Prostate gland (tissue), 2 donors: ENCODE results near the gene AJAP1. TPM values are rescaled to one million over a fixed set of nuclear protein-coding genes. Genes with fewer than 3 reads are reported as not detected.

ENCODE experiments used
- DNase-seq: peaks from one replicate; pipeline ENCODE4 v3.0.0-alpha.2; 2019; ENCODE audit warnings: low spot score
- H3K27ac ChIP-seq, 2 donors: fragments of 200-600 bp; sonication (generic); 2 replicates each; pipeline ENCODE4 v1.5.1; 2017 to 2019
- H3K27me3 ChIP-seq: fragments of 200-600 bp; sonication (generic); replicated peaks from 2 replicates; pipeline ENCODE4 v1.5.1; 2019; ENCODE audit not compliant: insufficient read depth
- H3K36me3 ChIP-seq, 2 donors: fragments of 200-600 bp; sonication (generic); 1 replicate in 1 of 2; 2 replicates in 1 of 2; pipeline versions ENCODE4 v1.5.1 to v1.8.1; 2017 to 2019
- H3K4me1 ChIP-seq: fragments of 200-600 bp; sonication (generic); replicated peaks from 2 replicates; pipeline ENCODE4 v1.5.1; 2019
- H3K4me3 ChIP-seq, 2 donors: fragments of 200-600 bp; sonication (generic); 2 replicates each; pipeline ENCODE4 v1.5.1; 2017 to 2019
- H3K9me3 ChIP-seq: fragments of 200-600 bp; sonication (generic); 2 replicates; pipeline ENCODE4 v1.5.1; 2017
- CTCF ChIP-seq, 4 experiments: fragments of 200-600 bp in 2 of 4; fragments of 450-650 bp in 2 of 4; sonication (generic) in 2 of 4; IDR thresholded peaks; 1 replicate in 3 of 4; 2 replicates in 1 of 4; pipeline ENCODE4 v1.5.1; 2016 to 2019; ENCODE audit warnings: antibody characterized with exemption in 4 of 4, mild to moderate bottlenecking in 2 of 4, moderate library complexity in 2 of 4
- POLR2A ChIP-seq: fragments of 450-650 bp; IDR thresholded peaks from one replicate; pipeline ENCODE4 v1.6.1; 2016; ENCODE audit warnings: antibody characterized with exemption, mild to moderate bottlenecking
- POLR2AphosphoS5 ChIP-seq: sonication (generic); formaldehyde crosslinking; IDR thresholded peaks from one replicate; pipeline ENCODE4 v1.6.1; 2017; ENCODE audit warnings: antibody characterized with exemption
- WGBS: methylation state at CpG from one replicate; pipeline ENCODE4 v1.1.5; 2018; 5-methylcytosine and 5-hydroxymethylcytosine counted together
- intact Hi-C: fragments of 100-400 bp; cut with DNase I; formaldehyde crosslinking; loops from one replicate; pipeline ENCODE4 v1.14.2; 2022
- total RNA-seq, 2 donors: library from RNA; depleted of rRNA; stranded (reverse); fragments of >200 nt; gene quantifications; one replicate each; pipeline ENCODE4 v1.1.0, GENCODE V29; 2016

AJAP1 gene
- total RNA-seq, 2 donors from 2014 or later = 0.73 to 6.7 TPM

GRCh38 chr1:4825800-4826450, 171.5 kb downstream of the AJAP1 start:
- no peak for DNase-seq
- 47% methylated on average over 5 of the region's 5 CpGs for WGBS
- Histone ChIP-seq H3K27me3 (no peaks in the 10 kb centered on the region), H3K4me3 (no peak overlapping the region), H3K9me3 (no peaks in the 10 kb centered on the region), H3K4me1 (no peaks in the 10 kb centered on the region), H3K36me3 (no peaks in the 10 kb centered on the region), H3K27ac (no peak overlapping the region)
- intact Hi-C loops = no loop called here
- no peak for TF ChIP-seq POLR2A
- TF ChIP-seq CTCF (IDR thresholded peaks at IDR 0.05) = peak in 1 of 4 experiments; percentile 13

- Histone ChIP-seq H3K27me3 (no peaks in the 10 kb centered on the region), H3K36me3 (no peaks in the 10 kb centered on the region), H3K4me3 (no peak overlapping the region), H3K27ac (no peak overlapping the region), H3K4me1 (no peaks in the 10 kb centered on the region), H3K9me3 (no peaks in the 10 kb centered on the region)
- TF ChIP-seq POLR2A (no peak), CTCF (IDR thresholded peaks at IDR 0.05) (no peak), POLR2AphosphoS5 (no peak)
- intact Hi-C loops = no loop called here
- DNase-seq = no peak
- WGBS = 9% methylated on average over 6 of the region's 6 CpGs
Measured at GRCh38 chr1:4830707-4831106, 176.3 kb downstream of the AJAP1 start.

- no peak overlapping the region for H3K4me3 ChIP-seq
- no peak for DNase-seq
- intact Hi-C loops = no loop called here
Measured at GRCh38 chr1:4836574-4836973, 182.2 kb downstream of the AJAP1 start.

GRCh38 chr1:4837031-4837600, 182.7 kb downstream of the AJAP1 start:
- intact Hi-C loops = no loop called here
- H3K4me3 ChIP-seq = no peak overlapping the region
- no peaks in the 10 kb centered on the region for H3K36me3 ChIP-seq
- no peaks in the 10 kb centered on the region for H3K27me3 ChIP-seq
- WGBS = 35% methylated on average over 4 of the region's 4 CpGs
- no peak for DNase-seq
- no peak for TF ChIP-seq POLR2A
- TF ChIP-seq CTCF (IDR thresholded peaks at IDR 0.05) = no peak
- no peak for TF ChIP-seq POLR2AphosphoS5
- H3K4me1 ChIP-seq = no peaks in the 10 kb centered on the region
- H3K9me3 ChIP-seq = no peaks in the 10 kb centered on the region
- H3K27ac ChIP-seq = no peak overlapping the region

More at GRCh38 chr1:4836574-4836973, 182.2 kb downstream of the AJAP1 start:
- Histone ChIP-seq H3K9me3 (no peaks in the 10 kb centered on the region), H3K4me1 (no peaks in the 10 kb centered on the region), H3K27ac (no peak overlapping the region), H3K36me3 (no peaks in the 10 kb centered on the region), H3K27me3 (no peaks in the 10 kb centered on the region)
- no peak for TF ChIP-seq CTCF (IDR thresholded peaks at IDR 0.05)
- TF ChIP-seq POLR2A = no peak
- WGBS = 69% methylated on average over 2 of the region's 2 CpGs

GRCh38 chr1:4837752-4838151, 183.3 kb downstream of the AJAP1 start:
- no peaks in the 10 kb centered on the region for H3K36me3 ChIP-seq
- H3K4me3 ChIP-seq = no peak overlapping the region
- intact Hi-C loops = no loop called here
- no peak for TF ChIP-seq CTCF (IDR thresholded peaks at IDR 0.05)
- no peaks in the 10 kb centered on the region for H3K9me3 ChIP-seq
- no peaks in the 10 kb centered on the region for H3K27me3 ChIP-seq
- H3K4me1 ChIP-seq = no peaks in the 10 kb centered on the region
- peak; percentile 7 for DNase-seq
- no peak overlapping the region for H3K27ac ChIP-seq
- 24% methylated on average over 8 of the region's 8 CpGs for WGBS
